Fibroblast of villous mesenchyme (primary cell): ENCODE data around the gene HECW1. TPM values are rescaled to one million over a fixed set of nuclear protein-coding genes. Genes with fewer than 3 reads are reported as not detected.

Experiments
- DNase-seq: peaks from one replicate; pipeline ENCODE4 v3.0.0-alpha.2; 2010; ENCODE audit warnings: low read depth
- H3K4me3 ChIP-seq: 2 replicates; pipeline ENCODE4 v1.5.1; 2011; ENCODE audit warnings: low read depth, mild to moderate bottlenecking, low read length
- total RNA-seq: library from RNA; depleted of rRNA; stranded (reverse); fragments of >200 nt; gene quantifications from 2 replicates; pipeline ENCODE4 v1.2.3, GENCODE V29; 2012
- TF ChIP-seq, protein P1 (sequence below): IDR thresholded peaks from 2 replicates; pipeline ENCODE4 v1.5.1; 2012; ENCODE audit warnings: low read depth, mild to moderate bottlenecking, low read length; ENCODE audit not compliant: insufficient read depth

HECW1 gene
- total RNA-seq, 1 donor, result 1.7 TPM

DNA sequence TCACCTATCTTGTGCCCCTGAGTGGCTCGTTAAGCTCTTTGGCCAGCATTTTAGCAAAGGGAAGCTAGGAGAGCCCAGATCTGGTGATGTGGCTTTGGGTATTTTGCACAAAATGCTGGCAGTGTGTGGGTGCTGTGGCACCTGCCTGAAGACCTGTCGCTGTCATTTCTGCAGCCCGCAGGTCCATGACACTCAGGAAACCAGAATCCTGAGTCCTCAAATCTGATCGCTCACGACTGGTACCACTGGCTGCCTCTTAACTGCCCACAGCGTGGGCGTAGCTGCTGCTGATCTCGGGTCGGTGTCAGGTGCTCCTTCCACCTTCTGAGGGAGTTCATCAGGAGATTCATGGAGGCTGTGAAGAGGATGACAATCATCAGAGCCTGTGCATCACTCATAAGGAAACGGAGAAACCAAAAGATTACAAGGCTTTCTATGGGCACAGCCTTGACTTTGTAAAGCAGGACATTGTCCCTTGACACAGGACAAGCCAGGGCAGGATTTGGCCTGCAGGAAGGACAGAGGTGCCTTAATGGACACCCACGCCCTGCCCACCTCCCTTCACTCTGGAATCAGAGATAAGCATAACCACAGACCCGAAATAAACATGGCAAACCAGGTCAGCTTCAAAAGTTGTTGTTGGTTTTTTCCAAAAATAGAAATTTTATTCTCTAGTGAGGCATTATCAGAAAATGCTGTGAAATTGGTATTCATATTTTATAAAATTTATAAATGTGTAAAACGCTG is 399.5 kb downstream of the HECW1 start:
- no peak for DNase-seq
- TF ChIP-seq, protein P1, sequence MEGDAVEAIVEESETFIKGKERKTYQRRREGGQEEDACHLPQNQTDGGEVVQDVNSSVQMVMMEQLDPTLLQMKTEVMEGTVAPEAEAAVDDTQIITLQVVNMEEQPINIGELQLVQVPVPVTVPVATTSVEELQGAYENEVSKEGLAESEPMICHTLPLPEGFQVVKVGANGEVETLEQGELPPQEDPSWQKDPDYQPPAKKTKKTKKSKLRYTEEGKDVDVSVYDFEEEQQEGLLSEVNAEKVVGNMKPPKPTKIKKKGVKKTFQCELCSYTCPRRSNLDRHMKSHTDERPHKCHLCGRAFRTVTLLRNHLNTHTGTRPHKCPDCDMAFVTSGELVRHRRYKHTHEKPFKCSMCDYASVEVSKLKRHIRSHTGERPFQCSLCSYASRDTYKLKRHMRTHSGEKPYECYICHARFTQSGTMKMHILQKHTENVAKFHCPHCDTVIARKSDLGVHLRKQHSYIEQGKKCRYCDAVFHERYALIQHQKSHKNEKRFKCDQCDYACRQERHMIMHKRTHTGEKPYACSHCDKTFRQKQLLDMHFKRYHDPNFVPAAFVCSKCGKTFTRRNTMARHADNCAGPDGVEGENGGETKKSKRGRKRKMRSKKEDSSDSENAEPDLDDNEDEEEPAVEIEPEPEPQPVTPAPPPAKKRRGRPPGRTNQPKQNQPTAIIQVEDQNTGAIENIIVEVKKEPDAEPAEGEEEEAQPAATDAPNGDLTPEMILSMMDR, result no peak
- H3K4me3 ChIP-seq, result no peak overlapping the region

DNA sequence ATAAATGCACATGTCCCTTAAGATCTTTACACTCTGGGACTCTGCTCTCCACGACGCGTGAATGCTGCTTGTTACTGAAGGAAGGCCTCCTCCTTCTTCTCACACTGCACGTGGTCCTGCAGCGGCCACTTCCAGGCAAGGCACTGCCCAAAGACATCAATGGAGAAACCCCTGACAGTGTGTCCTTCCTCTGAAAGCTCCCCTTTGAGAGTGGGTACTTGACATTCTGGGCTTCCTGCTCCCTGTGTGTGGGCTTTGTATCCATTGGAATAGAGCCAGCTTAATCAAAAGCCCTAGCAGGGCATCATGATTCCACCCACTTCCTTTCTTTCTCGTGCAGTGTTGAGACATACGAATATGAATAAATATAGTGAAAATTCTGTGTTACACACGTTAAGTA is 400.8 kb downstream of the HECW1 start:
- H3K4me3 ChIP-seq, result no peak overlapping the region
- DNase-seq, result no peak
- TF ChIP-seq, protein P1, result no peak

DNA sequence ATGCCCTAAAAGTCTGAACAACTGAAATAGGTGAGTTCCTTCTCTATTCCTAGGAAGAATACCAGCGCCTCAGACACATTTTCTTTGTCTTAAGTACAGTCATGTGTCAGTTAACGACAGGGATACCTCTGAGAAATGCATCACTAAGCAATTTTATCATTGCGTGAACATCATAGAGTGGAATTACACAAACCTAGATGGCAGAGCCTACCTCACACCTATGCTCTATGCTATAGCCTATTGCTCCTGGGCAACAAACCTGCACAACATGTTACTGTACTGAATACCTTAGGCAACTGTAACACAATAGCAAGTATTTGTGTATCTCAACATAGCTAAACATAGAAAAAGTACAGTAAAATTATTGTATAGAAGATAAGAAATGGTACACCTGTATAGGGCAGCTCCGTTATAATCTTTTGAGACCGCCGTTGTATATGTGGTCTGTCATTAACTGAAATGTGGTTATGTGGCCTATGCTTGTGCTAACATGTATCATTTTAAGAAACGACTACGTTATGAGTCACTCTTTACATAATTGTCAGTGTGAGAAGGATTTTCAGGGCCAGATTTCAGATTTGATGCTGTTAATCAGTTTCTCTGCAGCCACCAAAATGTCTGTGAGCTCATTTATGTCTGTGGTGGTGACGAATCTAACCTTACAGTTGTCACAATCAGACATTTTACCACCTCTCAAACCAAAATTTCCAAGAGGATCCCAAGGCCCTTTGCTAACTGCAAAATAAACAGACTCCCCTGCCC is 404.3 kb downstream of the HECW1 start:
- TF ChIP-seq, protein P1, result no peak
- H3K4me3 ChIP-seq, result no peak overlapping the region
- no peak for DNase-seq

DNA sequence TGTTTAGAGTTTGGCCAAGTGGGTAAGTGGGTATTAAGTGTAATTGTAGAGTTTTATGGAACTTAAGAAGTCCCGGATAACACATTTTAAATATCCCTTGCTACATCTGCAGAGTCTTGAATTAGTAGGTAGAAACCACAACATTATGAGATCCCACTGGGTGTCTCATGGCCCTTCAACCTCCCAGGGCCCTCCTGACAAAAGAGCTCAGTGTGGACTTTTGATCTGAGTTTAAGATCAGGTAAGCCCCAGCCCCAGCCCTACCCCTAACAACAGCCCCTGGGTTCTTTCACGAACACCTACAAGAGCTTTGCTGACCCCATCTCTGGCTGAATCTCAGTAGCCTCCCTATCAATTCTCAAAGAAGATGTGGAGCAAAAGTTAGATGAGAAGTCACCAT is 405.0 kb downstream of the HECW1 start:
- DNase-seq, result no peak
- no peak overlapping the region for H3K4me3 ChIP-seq

DNA sequence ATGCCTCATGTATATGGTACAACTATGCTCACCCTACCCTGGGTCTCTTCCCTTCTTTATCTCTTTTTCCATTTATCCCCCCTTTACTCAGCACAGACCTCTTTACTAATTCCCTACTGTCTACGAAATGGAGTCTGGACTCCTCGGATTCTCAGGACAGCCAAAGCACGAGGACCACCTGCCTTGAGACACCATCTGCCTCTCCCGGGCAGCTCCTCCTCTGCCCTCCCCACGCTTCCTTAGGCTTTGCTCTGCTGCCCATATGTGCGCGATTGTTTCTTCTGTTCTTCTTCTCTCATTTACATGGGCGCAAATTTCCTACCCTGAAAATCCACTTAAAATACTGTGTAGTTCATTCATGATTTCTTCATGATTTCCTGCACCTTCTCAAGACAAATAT is 407.8 kb downstream of the HECW1 start:
- TF ChIP-seq, protein P1, result no peak
- H3K4me3 ChIP-seq, result no peak overlapping the region
- DNase-seq, result no peak

More for the DNA sequence above, 405.0 kb downstream of the HECW1 start:
- TF ChIP-seq, protein P1, result no peak

DNA sequence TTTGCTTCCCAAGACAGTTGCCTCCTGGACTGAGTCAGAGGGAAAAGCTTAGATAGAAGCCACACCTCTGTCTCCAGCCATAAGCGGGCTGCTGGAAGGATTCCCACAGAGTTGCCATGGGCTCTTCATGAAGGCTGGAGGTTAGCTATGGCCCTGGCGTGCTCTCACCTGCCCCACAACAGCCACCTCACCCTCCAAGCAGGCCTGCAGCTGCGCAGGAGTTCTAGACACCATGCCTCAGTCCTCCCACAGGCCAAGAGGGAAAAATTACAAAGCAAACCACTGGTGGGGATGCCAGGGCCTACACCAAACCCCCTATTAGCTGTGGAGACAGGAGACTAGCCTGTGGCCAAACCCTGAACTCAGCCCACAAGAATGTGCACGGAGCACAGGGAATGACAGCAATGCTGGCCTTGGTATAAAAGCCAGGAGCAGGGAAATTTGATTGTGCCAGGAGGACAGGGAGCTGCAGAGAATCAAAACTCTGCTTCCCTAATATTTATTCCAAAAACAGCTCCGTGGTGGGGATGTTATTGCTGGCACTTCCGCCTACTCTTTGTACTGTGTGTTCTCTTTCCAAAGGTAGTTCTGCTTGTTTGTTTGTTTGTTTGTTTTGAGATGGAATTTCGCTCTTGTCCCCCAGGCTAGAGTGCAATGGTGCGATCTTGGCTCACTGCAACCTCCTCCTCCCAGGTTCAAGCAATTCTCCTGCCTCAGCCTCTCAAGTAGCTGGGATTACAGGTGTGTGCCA is 410.1 kb downstream of the HECW1 start:
- peak; percentile 34 for DNase-seq
- no peak overlapping the region for H3K4me3 ChIP-seq
- TF ChIP-seq, protein P1, result no peak
